ENCODE results near the gene ARSB. TPM values are rescaled to one million over a fixed set of nuclear protein-coding genes. Genes with fewer than 3 reads are reported as not detected.

The ARSB gene
- total and polyA plus RNA-seq, 2 donors (not counting 1 experiment from before 2014, with no cell fraction given), result 4.6 to 9.8 TPM

- no peaks in the 10 kb centered on the region for H3K79me2 ChIP-seq (ENCODE audit: control insufficient read depth, insufficient read depth, low read length)
Measured at GRCh38 chr5:79023947-79024346, 38.8 kb upstream of the ARSB start.

More at GRCh38 chr5:79023947-79024346, 38.8 kb upstream of the ARSB start:
- WGBS (ENCODE audit: insufficient coverage), result no CpG with 5 or more reads among the region's 1 CpG
- no peaks in the 10 kb centered on the region for H3K36me3 ChIP-seq (replicated peaks in 1 of 2; ENCODE audit: control extremely low read depth in 1 of 2, control insufficient read depth in 1 of 2, extremely low read depth in 1 of 2, insufficient read depth in 2 of 2, low read length in 1 of 2)
- H3K4me1 Mint-ChIP-seq, result peaks cover 8% of the 10 kb centered on the region
- no peak overlapping the region for H3K4me2 ChIP-seq (replicated peaks; ENCODE audit: low read depth, low read length, poor library complexity, severe bottlenecking)
- H3K4me1 ChIP-seq (ENCODE audit: control insufficient read depth in 2 of 2, insufficient read depth in 2 of 2, low read length in 2 of 2), result peaks cover 6 to 12% of the 10 kb centered on the region in 2 donors
- peaks cover 68% of the 10 kb centered on the region for H3K27me3 Mint-ChIP-seq
- no peak for DNase-seq
- POLR2A ChIA-PET, result no interaction called here
- CTCF ChIA-PET, result interaction anchor here (1.1 to 7.4 kb wide), 10 partner anchors 8 to 832 kb away, joined by 3 to 85 read pairs (median 6); partner anchors contain the start of gene ARSB
- no peak overlapping the region for H3K27ac Mint-ChIP-seq
- no peak for ATAC-seq (ENCODE audit: low read depth)
- H3K27ac ChIP-seq (ENCODE audit: low read length in 2 of 2), result no peak overlapping the region
- H4K20me1 ChIP-seq (ENCODE audit: control insufficient read depth, insufficient read depth, low read length, poor library complexity, severe bottlenecking), result no peaks in the 10 kb centered on the region
- H3K27me3 ChIP-seq (replicated peaks in 1 of 4; ENCODE audit: control extremely low read depth in 1 of 4, control insufficient read depth in 3 of 4, insufficient read depth in 4 of 4, low read length in 3 of 4), result peaks cover 0 to 18% (median 9%) of the 10 kb centered on the region in 4 experiments
- no peak overlapping the region for H3K4me3 Mint-ChIP-seq
- H3K9ac ChIP-seq (ENCODE audit: low read length), result no peak overlapping the region
- no peak overlapping the region for H2AFZ ChIP-seq (ENCODE audit: insufficient read depth, low read depth, low read length, poor library complexity, severe bottlenecking)
- TF ChIP-seq EZH2 (IDR thresholded peaks at IDR 0.05; ENCODE audit: borderline replicate concordance, insufficient read depth, low read depth, low read length, poor library complexity, severe bottlenecking), result no peak
- TF ChIP-seq CTCF (IDR thresholded peaks at IDR 0.05), result no peak
- H3K9me3 Mint-ChIP-seq (ENCODE audit: insufficient read depth), result no peaks in the 10 kb centered on the region
- intact Hi-C loops (cut with micrococcal nuclease), result loop anchor here (10.0 kb wide), 1 partner anchor 511 kb away; no protein-coding TSS in a partner anchor
- no peak overlapping the region for H3K4me3 ChIP-seq (ENCODE audit: control extremely low read depth in 1 of 5, extremely low read depth in 1 of 5, insufficient read depth in 1 of 5, low read depth in 2 of 5, low read length in 4 of 5)
- no peaks in the 10 kb centered on the region for H3K9me3 ChIP-seq (ENCODE audit: control extremely low read depth in 1 of 3, control insufficient read depth in 2 of 3, insufficient read depth in 1 of 3, low read length in 2 of 3)
